HG03575 (cell line): ENCODE results near the gene ECM2.
"Not testable (repeated sequence)": the region's sequence is repeated elsewhere in the genome, so short reads cannot be mapped to it uniquely, and the experiment has no call there.

ENCODE experiments used
- ATAC-seq: cut with Tn5 transposase; IDR thresholded peaks from one replicate; pipeline ENCODE4 v1.9.1; 2021; ENCODE audit not compliant: unreplicated experiment, insufficient number of reproducible peaks, low FRiP score; ENCODE audit errors: extremely low read depth

ECM2 gene

GRCh38 chr9:92535940-92536850 is at the start of gene ECM2:
TSS of gene ECM2 (minus strand) at chr9:92535990. CDS start at chr9:92522866, 13,124 bp downstream.
- ATAC-seq, result no peak

- ATAC-seq, result no peak
Observed at GRCh38 chr9:92576175-92576574, 40.4 kb upstream of the ECM2 start.

GRCh38 chr9:92573612-92574011 is 37.8 kb upstream of the ECM2 start:
- ATAC-seq, result not testable (repeated sequence)

GRCh38 chr9:92571871-92572270 is 36.1 kb upstream of the ECM2 start:
- ATAC-seq, result not testable (repeated sequence)

- no peak for ATAC-seq
Observed at GRCh38 chr9:92564982-92565381, 29.2 kb upstream of the ECM2 start.

GRCh38 chr9:92564504-92564903 is 28.7 kb upstream of the ECM2 start:
- no peak for ATAC-seq

- no peak for ATAC-seq
Observed at GRCh38 chr9:92563116-92564100, 27.6 kb upstream of the ECM2 start.

- no peak for ATAC-seq
Observed at GRCh38 chr9:92562461-92562967, 26.7 kb upstream of the ECM2 start.

- ATAC-seq, result no peak
Observed at GRCh38 chr9:92561374-92562330, 25.9 kb upstream of the ECM2 start.

- ATAC-seq, result no peak
Observed at GRCh38 chr9:92558612-92559374, 23.0 kb upstream of the ECM2 start.

GRCh38 chr9:92550765-92551164 is 15.0 kb upstream of the ECM2 start:
- ATAC-seq, result no peak

- no peak for ATAC-seq
Observed at GRCh38 chr9:92547356-92547755, 11.6 kb upstream of the ECM2 start.

GRCh38 chr9:92545002-92545510 is 9.3 kb upstream of the ECM2 start:
- no peak for ATAC-seq

- ATAC-seq, result no peak
Observed at GRCh38 chr9:92543972-92544371, 8.2 kb upstream of the ECM2 start.

- ATAC-seq, result no peak
Observed at GRCh38 chr9:92538541-92538940, 2.8 kb upstream of the ECM2 start.

GRCh38 chr9:92534674-92535073 is 1.1 kb downstream of the ECM2 start:
- ATAC-seq, result no peak

GRCh38 chr9:92534204-92534603 is 1.6 kb downstream of the ECM2 start:
- no peak for ATAC-seq

- ATAC-seq, result no peak
Observed at GRCh38 chr9:92530893-92531292, 4.9 kb downstream of the ECM2 start.
